Measurements from ENCODE around the gene CPNE7.

GRCh38 chr16:89579351-89579750, 3.8 kb downstream of the CPNE7 start:
- no peak for TF ChIP-seq EZH2 (IDR thresholded peaks at IDR 0.05; ENCODE audit: borderline replicate concordance)
- TF ChIP-seq, protein P1, sequence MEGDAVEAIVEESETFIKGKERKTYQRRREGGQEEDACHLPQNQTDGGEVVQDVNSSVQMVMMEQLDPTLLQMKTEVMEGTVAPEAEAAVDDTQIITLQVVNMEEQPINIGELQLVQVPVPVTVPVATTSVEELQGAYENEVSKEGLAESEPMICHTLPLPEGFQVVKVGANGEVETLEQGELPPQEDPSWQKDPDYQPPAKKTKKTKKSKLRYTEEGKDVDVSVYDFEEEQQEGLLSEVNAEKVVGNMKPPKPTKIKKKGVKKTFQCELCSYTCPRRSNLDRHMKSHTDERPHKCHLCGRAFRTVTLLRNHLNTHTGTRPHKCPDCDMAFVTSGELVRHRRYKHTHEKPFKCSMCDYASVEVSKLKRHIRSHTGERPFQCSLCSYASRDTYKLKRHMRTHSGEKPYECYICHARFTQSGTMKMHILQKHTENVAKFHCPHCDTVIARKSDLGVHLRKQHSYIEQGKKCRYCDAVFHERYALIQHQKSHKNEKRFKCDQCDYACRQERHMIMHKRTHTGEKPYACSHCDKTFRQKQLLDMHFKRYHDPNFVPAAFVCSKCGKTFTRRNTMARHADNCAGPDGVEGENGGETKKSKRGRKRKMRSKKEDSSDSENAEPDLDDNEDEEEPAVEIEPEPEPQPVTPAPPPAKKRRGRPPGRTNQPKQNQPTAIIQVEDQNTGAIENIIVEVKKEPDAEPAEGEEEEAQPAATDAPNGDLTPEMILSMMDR (IDR thresholded peaks at IDR 0.05; ENCODE audit: poor library complexity): no peak
